Measurements from ENCODE around the gene TFB1M. TPM values are rescaled to one million over a fixed set of nuclear protein-coding genes. Genes with fewer than 3 reads are reported as not detected.
A peak's percentile ranks its signal among the peaks of the same experiment; 100 is the strongest.

The TFB1M gene
- total RNA-seq, 1 donor from 2014 or later: 19.1 TPM

DNA sequence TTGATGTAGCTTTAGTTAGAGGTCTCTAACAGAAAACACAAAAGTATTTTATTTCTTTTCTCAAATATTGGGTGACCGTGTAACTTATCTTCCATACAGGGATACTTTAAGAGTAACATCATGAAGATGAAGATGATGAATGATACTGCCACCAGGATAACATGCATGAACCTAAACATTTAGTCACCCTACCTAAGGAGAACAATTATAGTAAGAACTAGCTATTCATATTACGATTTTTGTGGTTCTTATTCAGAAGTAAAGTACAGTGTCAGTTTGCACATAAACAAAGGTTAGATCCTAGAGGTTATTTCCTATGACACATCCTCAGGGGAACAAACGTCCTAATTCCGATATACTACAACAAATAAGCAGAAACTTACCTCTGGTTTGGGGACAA lies 29.5 kb downstream of the TFB1M start:
- no peak overlapping the region for H3K27ac Mint-ChIP-seq (ENCODE audit: unreplicated experiment)
- no peak for DNase-seq (ENCODE audit: extremely low spot score, unreplicated experiment)
- peaks cover 32% of the 10 kb centered on the region for H3K36me3 Mint-ChIP-seq (ENCODE audit: unreplicated experiment)
- H3K4me3 Mint-ChIP-seq (ENCODE audit: unreplicated experiment): no peak overlapping the region
- H3K9me3 Mint-ChIP-seq (ENCODE audit: unreplicated experiment): no peaks in the 10 kb centered on the region
- H3K27me3 Mint-ChIP-seq (ENCODE audit: unreplicated experiment): no peaks in the 10 kb centered on the region
- TF ChIP-seq, protein P1, sequence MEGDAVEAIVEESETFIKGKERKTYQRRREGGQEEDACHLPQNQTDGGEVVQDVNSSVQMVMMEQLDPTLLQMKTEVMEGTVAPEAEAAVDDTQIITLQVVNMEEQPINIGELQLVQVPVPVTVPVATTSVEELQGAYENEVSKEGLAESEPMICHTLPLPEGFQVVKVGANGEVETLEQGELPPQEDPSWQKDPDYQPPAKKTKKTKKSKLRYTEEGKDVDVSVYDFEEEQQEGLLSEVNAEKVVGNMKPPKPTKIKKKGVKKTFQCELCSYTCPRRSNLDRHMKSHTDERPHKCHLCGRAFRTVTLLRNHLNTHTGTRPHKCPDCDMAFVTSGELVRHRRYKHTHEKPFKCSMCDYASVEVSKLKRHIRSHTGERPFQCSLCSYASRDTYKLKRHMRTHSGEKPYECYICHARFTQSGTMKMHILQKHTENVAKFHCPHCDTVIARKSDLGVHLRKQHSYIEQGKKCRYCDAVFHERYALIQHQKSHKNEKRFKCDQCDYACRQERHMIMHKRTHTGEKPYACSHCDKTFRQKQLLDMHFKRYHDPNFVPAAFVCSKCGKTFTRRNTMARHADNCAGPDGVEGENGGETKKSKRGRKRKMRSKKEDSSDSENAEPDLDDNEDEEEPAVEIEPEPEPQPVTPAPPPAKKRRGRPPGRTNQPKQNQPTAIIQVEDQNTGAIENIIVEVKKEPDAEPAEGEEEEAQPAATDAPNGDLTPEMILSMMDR (IDR thresholded peaks at IDR 0.05): no peak
- H3K4me1 Mint-ChIP-seq (ENCODE audit: unreplicated experiment): peaks cover 10% of the 10 kb centered on the region

DNA sequence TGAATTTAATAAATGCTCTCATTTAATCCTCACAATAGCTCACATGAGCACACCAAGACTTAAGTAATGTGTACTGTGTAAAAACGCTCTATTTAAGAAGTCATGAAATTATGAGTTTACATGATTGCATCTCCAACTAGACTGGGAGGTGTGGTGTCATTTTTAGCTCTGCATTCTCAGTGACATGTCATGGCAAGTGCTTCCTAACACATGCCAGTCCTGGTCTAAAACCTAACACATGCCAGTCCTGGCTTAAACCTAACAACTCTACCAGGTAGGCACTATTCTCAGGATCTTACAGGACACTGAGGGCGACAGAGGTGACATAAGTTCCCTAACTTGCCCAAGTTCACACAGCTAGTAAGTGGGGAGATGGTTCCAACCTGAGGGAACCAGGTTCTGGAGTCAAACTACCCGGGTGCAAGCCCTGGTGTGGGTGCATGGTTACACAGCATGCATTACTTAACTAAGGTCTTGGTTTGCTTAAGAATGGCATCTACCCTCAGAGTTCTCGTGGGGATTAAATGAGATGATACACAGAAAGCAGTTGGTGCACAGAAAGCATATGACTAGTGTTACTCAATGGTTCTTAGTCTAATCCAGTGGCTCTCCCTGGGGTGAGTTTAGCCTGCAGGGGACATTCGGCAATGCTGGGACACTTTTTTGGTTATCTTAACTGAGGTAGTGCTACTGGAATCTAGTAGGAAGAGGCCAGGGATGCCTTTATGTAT lies 35.8 kb downstream of the TFB1M start:
- Mint-ChIP-seq H3K36me3 (ENCODE audit: unreplicated experiment) (peaks cover 24% of the 10 kb centered on the region), H3K9me3 (ENCODE audit: unreplicated experiment) (no peaks in the 10 kb centered on the region), H3K27ac (ENCODE audit: unreplicated experiment) (no peak overlapping the region), H3K27me3 (ENCODE audit: unreplicated experiment) (no peaks in the 10 kb centered on the region), H3K4me3 (ENCODE audit: unreplicated experiment) (no peak overlapping the region), H3K4me1 (ENCODE audit: unreplicated experiment) (peaks cover 20% of the 10 kb centered on the region)
- TF ChIP-seq, protein P1 (IDR thresholded peaks at IDR 0.05): no peak
- no peak for DNase-seq (ENCODE audit: extremely low spot score, unreplicated experiment)

- Mint-ChIP-seq H3K36me3 (ENCODE audit: unreplicated experiment) (peaks cover 15% of the 10 kb centered on the region), H3K9me3 (ENCODE audit: unreplicated experiment) (no peaks in the 10 kb centered on the region), H3K27me3 (ENCODE audit: unreplicated experiment) (no peaks in the 10 kb centered on the region), H3K4me3 (ENCODE audit: unreplicated experiment) (no peak overlapping the region), H3K4me1 (ENCODE audit: unreplicated experiment) (peaks cover 38% of the 10 kb centered on the region), H3K27ac (ENCODE audit: unreplicated experiment) (no peak overlapping the region)
- DNase-seq (ENCODE audit: extremely low spot score, unreplicated experiment): no peak
- TF ChIP-seq, protein P1 (IDR thresholded peaks at IDR 0.05): no peak
These were observed 37.6 kb downstream of the TFB1M start for GRCh38 chr6:155276638-155277037.

DNA sequence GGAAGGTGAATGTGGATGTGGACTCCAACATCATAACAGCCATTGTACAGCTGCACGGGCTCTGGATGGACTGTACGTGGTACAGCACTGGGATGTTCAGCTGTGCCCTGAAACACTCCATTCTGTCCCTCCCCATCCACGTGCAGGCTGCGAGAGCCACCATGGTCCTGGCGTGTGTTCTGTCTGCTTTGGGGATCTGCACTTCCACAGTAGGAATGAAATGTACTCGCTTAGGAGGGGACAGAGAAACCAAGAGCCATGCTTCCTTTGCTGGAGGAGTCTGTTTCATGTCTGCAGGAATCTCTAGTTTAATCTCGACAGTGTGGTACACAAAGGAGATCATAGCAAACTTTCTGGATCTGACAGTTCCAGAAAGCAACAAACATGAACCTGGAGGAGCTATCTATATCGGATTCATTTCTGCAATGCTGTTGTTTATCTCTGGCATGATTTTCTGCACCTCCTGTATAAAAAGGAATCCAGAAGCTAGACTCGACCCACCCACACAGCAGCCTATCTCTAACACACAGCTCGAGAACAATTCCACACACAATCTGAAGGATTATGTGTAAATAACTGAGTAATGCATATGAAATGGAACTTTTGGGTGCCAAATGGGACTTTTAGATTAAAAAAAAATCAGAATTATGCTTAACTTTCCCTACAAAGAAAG lies 38.3 kb downstream of the TFB1M start:
- Mint-ChIP-seq H3K27me3 (ENCODE audit: unreplicated experiment) (no peaks in the 10 kb centered on the region), H3K4me3 (ENCODE audit: unreplicated experiment) (no peak overlapping the region), H3K36me3 (ENCODE audit: unreplicated experiment) (peaks cover 15% of the 10 kb centered on the region), H3K4me1 (ENCODE audit: unreplicated experiment) (peaks cover 38% of the 10 kb centered on the region), H3K9me3 (ENCODE audit: unreplicated experiment) (no peaks in the 10 kb centered on the region), H3K27ac (ENCODE audit: unreplicated experiment) (peak overlapping the region; percentile 28)
- TF ChIP-seq, protein P1 (IDR thresholded peaks at IDR 0.05): no peak
- DNase-seq (ENCODE audit: extremely low spot score, unreplicated experiment): no peak

- DNase-seq (ENCODE audit: extremely low spot score, unreplicated experiment): no peak
- peak overlapping the region; percentile 81 for H3K27ac Mint-ChIP-seq (ENCODE audit: unreplicated experiment)
- TF ChIP-seq, protein P1 (IDR thresholded peaks at IDR 0.05): no peak
- peaks cover 14% of the 10 kb centered on the region for H3K36me3 Mint-ChIP-seq (ENCODE audit: unreplicated experiment)
- no peaks in the 10 kb centered on the region for H3K27me3 Mint-ChIP-seq (ENCODE audit: unreplicated experiment)
- no peak overlapping the region for H3K4me3 Mint-ChIP-seq (ENCODE audit: unreplicated experiment)
- H3K9me3 Mint-ChIP-seq (ENCODE audit: unreplicated experiment): no peaks in the 10 kb centered on the region
- H3K4me1 Mint-ChIP-seq (ENCODE audit: unreplicated experiment): peaks cover 38% of the 10 kb centered on the region
These were observed 39.8 kb downstream of the TFB1M start for GRCh38 chr6:155274533-155274932.
